ENCODE measurements around the gene ECHS1. TPM values are rescaled to one million over a fixed set of nuclear protein-coding genes. Genes with fewer than 3 reads are reported as not detected.

ECHS1 gene
- polyA plus RNA-seq, 1 of the 3 experiments (the other 2 are of a cell fraction) = 97.8 TPM

GRCh38 chr10:133351408-133352318, 21.5 kb downstream of the ECHS1 start:
- Histone ChIP-seq H3K4me2 (no peak overlapping the region), H3K27me3 (ENCODE audit: insufficient read depth) (0 out of 2 replicates have a peak, but pooled peaks cover 7% of the 10 kb centered on the region), H2AFZ (ENCODE audit: low read depth) (no peak overlapping the region), H3K79me2 (ENCODE audit: insufficient read depth) (no peaks in the 10 kb centered on the region), H3K9ac (no peak overlapping the region), H3K9me3 (no peaks in the 10 kb centered on the region), H3K36me3 (replicated peaks in 1 of 2; ENCODE audit: control insufficient read depth in 1 of 2, insufficient read depth in 2 of 2, low read length in 1 of 2) (peaks cover 0 to 3% of the 10 kb centered on the region in 2 experiments), H3K9me2 (no peaks in the 10 kb centered on the region), H3K4me3 (ENCODE audit: low read depth in 2 of 2, low read length in 1 of 2) (no peak overlapping the region), H3K27ac (ENCODE audit: low read depth in 2 of 2, low read length in 1 of 2) (no peak overlapping the region), H3F3A (replicated peaks; ENCODE audit: insufficient read depth) (no peaks in the 10 kb centered on the region), H4K20me1 (ENCODE audit: insufficient read depth) (no peaks in the 10 kb centered on the region), H3K4me1 (ENCODE audit: control insufficient read depth in 1 of 2, insufficient read depth in 2 of 2, low read depth in 1 of 2, low read length in 1 of 2) (peaks cover 0 to 17% of the 10 kb centered on the region in 2 experiments; a peak in 1 of 4 replicates)
- CTCF ChIA-PET = no interaction called here
- DNase-seq = no peak
- POLR2A ChIA-PET = interaction anchor here (1.5 kb wide), 1 partner anchor 28 kb away, joined by 3 read pairs; no protein-coding TSS in a partner anchor
- TF ChIP-seq ELF1 (IDR thresholded peaks at IDR 0.05) (no peak), TCF12 (IDR thresholded peaks at IDR 0.05) (no peak), MEF2A (IDR thresholded peaks at IDR 0.05; ENCODE audit: borderline replicate concordance, low read depth) (no peak), RCOR1 (IDR thresholded peaks at IDR 0.05; ENCODE audit: low read length) (no peak)
- WGBS (ENCODE audit: low lambda C conversion rate) = 56% methylated on average over 12 of the region's 24 CpGs

GRCh38 chr10:133350950-133351329, 22.2 kb downstream of the ECHS1 start:
- WGBS (ENCODE audit: low lambda C conversion rate) = 8% methylated on average over 5 of the region's 13 CpGs
- H3K4me2 ChIP-seq = no peak overlapping the region
- H2AFZ ChIP-seq (ENCODE audit: low read depth) = no peak overlapping the region
- ChIA-PET POLR2A (interaction anchor here (1.5 kb wide), 1 partner anchor 27 kb away, joined by 3 read pairs; no protein-coding TSS in a partner anchor), CTCF (interaction anchor here (1.2 kb wide), 1 partner anchor 21 kb away, joined by 5 read pairs; no protein-coding TSS in a partner anchor)
- H3K9me3 ChIP-seq = no peaks in the 10 kb centered on the region
- no peak for TF ChIP-seq TEAD4 (IDR thresholded peaks at IDR 0.05; ENCODE audit: borderline replicate concordance, insufficient read depth)
- no peak for TF ChIP-seq TCF12 (IDR thresholded peaks at IDR 0.05)
- no peak for TF ChIP-seq FOSL2 (IDR thresholded peaks at IDR 0.05; ENCODE audit: borderline replicate concordance, low read depth)
- no peak for TF ChIP-seq RCOR1 (IDR thresholded peaks at IDR 0.05; ENCODE audit: low read length)
- no peak for TF ChIP-seq USF2 (IDR thresholded peaks at IDR 0.05; ENCODE audit: borderline replicate concordance, low read depth, low read length)
- TF ChIP-seq FOXM1 (IDR thresholded peaks at IDR 0.05; ENCODE audit: low read depth) = no peak
- no peak for TF ChIP-seq TAF1 (IDR thresholded peaks at IDR 0.05; ENCODE audit: borderline replicate concordance, low read depth, low read length)
- no peak for TF ChIP-seq RXRA (IDR thresholded peaks at IDR 0.05; ENCODE audit: borderline replicate concordance, low read depth)
- no peak for TF ChIP-seq CHD2 (IDR thresholded peaks at IDR 0.05; ENCODE audit: low read length, partially characterized antibody)
- TF ChIP-seq MXI1 (IDR thresholded peaks at IDR 0.05; ENCODE audit: low read depth, low read length) = no peak
- TF ChIP-seq NRF1 (IDR thresholded peaks at IDR 0.05; ENCODE audit: low read depth, low read length) = no peak
- no peak for TF ChIP-seq JUND (IDR thresholded peaks at IDR 0.05)
- no peak for TF ChIP-seq IRF3 (IDR thresholded peaks at IDR 0.05; ENCODE audit: low read depth, low read length)
- no peak for TF ChIP-seq RAD21 (IDR thresholded peaks at IDR 0.05; ENCODE audit: low read length)
- no peak for TF ChIP-seq SIN3A (IDR thresholded peaks at IDR 0.05; ENCODE audit: borderline replicate concordance, low read depth, low read length)
- no peak for TF ChIP-seq GABPA (IDR thresholded peaks at IDR 0.05; ENCODE audit: low read depth)
- TF ChIP-seq POLR2AphosphoS5 (IDR thresholded peaks at IDR 0.05; ENCODE audit: low read depth, low read length) = no peak
- no peak for TF ChIP-seq ELF1 (IDR thresholded peaks at IDR 0.05)
- TF ChIP-seq YY1 (IDR thresholded peaks at IDR 0.05; ENCODE audit: low read depth) = no peak
- H3K36me3 ChIP-seq (replicated peaks in 1 of 2; ENCODE audit: control insufficient read depth in 1 of 2, insufficient read depth in 2 of 2, low read length in 1 of 2) = peaks cover 0 to 3% of the 10 kb centered on the region in 2 experiments
- no peaks in the 10 kb centered on the region for H3K9me2 ChIP-seq
- 0 out of 2 replicates have a peak, but pooled peaks cover 7% of the 10 kb centered on the region for H3K27me3 ChIP-seq (ENCODE audit: insufficient read depth)
- H4K20me1 ChIP-seq (ENCODE audit: insufficient read depth) = no peaks in the 10 kb centered on the region
- H3K27ac ChIP-seq (ENCODE audit: low read depth in 2 of 2, low read length in 1 of 2) = no peak overlapping the region
- peaks cover 0 to 11% of the 10 kb centered on the region in 2 experiments; a peak in 1 of 4 replicates for H3K4me1 ChIP-seq (ENCODE audit: control insufficient read depth in 1 of 2, insufficient read depth in 2 of 2, low read depth in 1 of 2, low read length in 1 of 2)
- no peak for DNase-seq
- H3K9ac ChIP-seq = no peak overlapping the region
- no peak overlapping the region for H3K4me3 ChIP-seq (ENCODE audit: low read depth in 2 of 2, low read length in 1 of 2)
- no peaks in the 10 kb centered on the region for H3F3A ChIP-seq (replicated peaks; ENCODE audit: insufficient read depth)
- H3K79me2 ChIP-seq (ENCODE audit: insufficient read depth) = no peaks in the 10 kb centered on the region
